IPS-18c (cell line): ENCODE data around the gene ST3GAL4.

Experiments
- H3K4me3 ChIP-seq: 2 replicates; pipeline ENCODE4 v1.7.0; 2013; ENCODE audit warnings: low read depth, mild to moderate bottlenecking, low read length, moderate library complexity; ENCODE audit not compliant: insufficient read depth
- H3K9me3 ChIP-seq: one replicate; pipeline ENCODE4 v1.6.1; 2013; ENCODE audit warnings: mild to moderate bottlenecking, low read length, moderate library complexity; ENCODE audit not compliant: control insufficient read depth, insufficient read depth

Gene ST3GAL4

DNA sequence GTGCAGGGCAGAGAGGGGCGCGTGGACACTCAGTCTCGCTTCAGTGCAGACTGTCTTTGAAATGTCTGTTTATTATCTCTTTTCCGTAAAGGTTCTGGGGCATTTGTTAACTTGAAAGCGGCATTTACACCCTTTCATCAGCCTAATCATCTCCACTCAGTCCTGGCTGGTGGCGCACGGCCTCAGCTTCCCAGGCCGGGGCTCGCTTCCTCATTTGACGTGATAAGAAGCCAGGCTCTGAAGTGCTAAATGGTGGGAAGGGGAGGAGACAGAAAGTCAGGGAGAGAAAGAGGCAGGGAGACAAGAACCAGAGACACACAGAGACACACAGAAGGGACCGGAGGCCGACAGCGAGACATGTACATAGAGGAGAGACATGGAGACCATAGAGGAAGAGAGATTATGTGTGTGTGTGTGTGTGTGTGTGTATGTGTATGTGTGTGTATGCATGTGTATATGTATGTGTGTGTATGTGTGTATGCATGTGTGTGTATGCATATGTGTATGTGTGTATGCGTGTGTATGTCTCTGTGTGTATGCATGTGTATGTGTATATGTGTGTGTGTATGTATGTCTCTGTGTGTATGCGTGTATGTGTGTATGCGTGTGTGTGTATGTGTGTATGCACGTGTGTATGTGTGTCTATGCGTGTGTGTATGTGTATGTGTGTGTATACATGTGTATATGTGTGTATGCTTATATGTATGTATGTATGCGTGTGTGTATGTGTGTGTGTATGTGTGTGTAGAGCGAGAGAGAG, 101.5 kb downstream of the ST3GAL4 start:
- no peaks in the 10 kb centered on the region for H3K9me3 ChIP-seq
- H3K4me3 ChIP-seq = no peak overlapping the region

DNA sequence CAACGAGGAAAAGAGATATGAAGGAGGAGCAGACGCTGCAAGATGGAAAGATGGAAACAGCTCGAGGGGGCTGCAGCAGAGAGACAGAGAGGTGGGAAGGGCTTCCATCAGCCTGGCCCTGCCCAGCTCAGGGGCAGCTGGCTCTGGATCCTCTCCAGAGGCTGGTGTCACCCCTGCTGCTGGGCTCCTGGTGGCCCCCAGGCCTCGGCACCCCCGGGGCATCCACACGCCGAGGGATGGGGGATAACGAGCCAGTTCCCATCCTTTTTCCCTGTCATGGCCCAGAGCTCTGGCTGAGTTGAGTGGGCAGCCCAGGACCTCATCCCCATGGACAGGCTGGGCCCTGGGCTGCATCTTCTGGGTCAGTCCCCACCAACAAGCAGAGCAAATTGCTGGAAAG, 102.3 kb downstream of the ST3GAL4 start:
- Histone ChIP-seq H3K4me3 (no peak overlapping the region), H3K9me3 (no peaks in the 10 kb centered on the region)

DNA sequence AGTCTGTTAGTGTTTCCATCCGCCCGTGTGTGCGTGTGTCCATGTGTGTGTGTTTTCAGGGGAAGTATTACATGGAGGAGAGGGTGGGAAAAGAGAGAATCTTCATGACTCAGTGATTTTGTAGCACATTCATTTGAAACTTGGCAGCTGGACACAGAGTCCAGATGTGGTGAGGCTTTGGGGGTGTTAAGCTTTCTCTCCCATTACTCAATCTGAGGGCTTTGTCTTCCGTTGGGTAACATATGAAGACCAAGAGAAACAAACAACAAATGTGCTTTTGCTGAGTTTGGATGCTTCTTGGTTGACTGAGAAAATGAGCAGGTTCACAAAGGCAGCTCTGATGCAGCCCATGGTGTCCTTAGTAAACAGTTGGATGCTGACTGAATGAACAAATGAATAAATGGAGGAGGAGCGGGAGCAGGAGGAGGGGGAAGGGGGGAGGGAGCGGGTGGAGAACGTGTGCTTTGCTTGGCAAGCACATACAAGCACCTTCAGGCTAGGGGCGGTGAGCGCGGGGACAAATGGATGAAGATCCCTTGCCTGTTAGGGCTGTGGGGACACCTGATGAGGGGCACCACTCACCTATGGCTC, 104.3 kb downstream of the ST3GAL4 start:
- no peak overlapping the region for H3K4me3 ChIP-seq
- H3K9me3 ChIP-seq = no peaks in the 10 kb centered on the region

DNA sequence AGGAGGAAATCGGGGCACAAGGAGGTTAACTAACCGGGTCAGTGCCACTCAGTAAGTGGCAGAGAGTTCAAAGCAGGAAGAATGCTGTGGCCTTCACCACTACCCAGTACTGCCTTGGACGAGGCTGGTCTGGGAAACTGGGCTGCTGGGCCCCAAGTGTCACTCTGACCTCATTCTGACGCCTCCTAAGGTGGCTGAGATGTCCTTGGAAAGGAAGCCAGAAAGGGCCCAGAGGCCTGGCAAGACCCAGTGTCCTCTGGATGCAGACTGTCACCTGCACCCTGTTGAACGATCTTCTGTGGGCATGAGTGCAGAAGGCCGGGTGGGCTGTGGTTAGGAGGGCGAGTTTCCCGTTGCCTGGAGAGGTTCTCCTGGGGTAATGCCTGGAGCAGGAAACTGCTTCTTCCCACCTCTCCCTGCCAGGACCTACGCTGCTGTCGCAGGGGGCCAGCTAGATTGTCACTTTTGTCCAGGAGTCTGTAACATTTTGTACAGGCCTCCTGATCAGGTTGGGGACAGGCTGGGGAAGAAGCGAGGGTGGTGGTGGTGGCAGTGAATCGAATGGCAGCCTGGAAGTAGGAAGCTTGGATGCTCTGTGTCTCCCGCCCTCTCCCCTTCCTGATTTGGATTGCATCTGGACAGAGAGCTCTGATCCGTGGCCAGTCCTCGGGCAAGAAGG, 105.1 kb downstream of the ST3GAL4 start:
- Histone ChIP-seq H3K4me3 (no peak overlapping the region), H3K9me3 (no peaks in the 10 kb centered on the region)

DNA sequence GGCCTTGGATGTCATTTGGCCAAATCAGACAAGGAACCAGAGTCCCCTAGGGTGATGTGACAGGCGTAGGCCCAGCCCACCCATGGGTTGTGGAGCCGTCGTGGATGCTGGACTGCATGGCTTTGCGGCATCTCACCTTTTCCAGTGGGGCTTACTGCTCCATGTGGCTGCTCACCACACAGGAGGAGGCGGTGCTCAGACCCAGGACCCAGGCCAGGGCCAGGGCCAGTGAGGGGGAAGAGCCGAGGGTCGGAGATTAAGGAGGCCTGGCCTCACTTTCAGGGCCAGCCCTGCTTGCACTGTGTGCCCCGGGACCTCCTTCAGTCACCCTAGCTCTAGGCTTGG, 105.6 kb downstream of the ST3GAL4 start:
- H3K9me3 ChIP-seq = no peaks in the 10 kb centered on the region
- H3K4me3 ChIP-seq = no peak overlapping the region

DNA sequence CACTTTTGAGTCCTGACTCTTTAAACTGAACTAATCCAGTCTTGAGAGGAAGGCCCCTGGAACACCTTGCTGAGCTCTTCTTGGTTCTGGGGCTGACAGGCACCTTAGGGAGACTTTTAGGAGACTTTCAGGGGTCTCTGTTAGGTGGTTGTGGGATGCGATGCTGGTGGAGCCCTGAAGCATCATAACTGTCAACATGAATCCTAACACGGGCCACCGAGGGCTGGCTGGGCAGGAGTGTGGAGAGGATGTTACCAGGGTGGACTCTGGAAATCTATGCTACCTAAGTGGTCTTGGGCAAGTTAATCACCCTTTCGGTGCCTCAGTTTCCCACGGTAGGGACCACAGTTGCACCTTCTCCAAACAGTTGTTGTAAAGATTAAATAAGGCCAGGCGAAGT, 106.5 kb downstream of the ST3GAL4 start:
- Histone ChIP-seq H3K4me3 (no peak overlapping the region), H3K9me3 (no peaks in the 10 kb centered on the region)

DNA sequence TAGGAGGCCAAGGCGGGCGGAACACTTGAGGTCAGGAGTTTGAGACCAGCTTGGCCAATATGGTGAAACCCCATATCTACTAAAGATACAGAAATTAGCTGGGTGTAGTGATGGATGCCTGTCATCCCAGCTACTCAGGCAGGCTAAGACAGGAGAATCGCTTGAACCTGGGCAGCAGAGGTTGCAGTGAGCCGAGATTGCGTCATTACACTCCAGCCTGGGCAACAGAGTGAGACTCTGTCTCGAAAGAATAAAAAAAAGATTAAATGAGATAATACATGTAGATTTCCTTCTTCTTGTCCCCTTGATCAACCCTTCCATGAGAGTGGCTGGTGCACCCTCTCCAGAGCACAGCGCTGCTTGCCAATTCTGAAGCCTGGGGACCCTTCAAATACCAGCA, 106.9 kb downstream of the ST3GAL4 start:
- Histone ChIP-seq H3K4me3 (no peak overlapping the region), H3K9me3 (no peaks in the 10 kb centered on the region)
